Subcutaneous abdominal adipose tissue (tissue), 5 donors: ENCODE results near the gene NIPAL3.
"Not testable (repeated sequence)": the region's sequence is repeated elsewhere in the genome, so short reads cannot be mapped to it uniquely, and the experiment has no call there.

Experiments
- H3K27ac ChIP-seq: one replicate; pipeline ENCODE4 v1.7.0; 2013; ENCODE audit warnings: low read depth, mild to moderate bottlenecking, inconsistent platforms, low read length, moderate library complexity
- H3K27me3 ChIP-seq, 5 donors: one replicate each; pipeline ENCODE4 v1.7.0; 2013; ENCODE audit warnings: low read length in 5 of 5, inconsistent platforms in 1 of 5; ENCODE audit not compliant: control insufficient read depth in 5 of 5, insufficient read depth in 4 of 5
- H3K36me3 ChIP-seq, 5 donors: one replicate each; pipeline ENCODE4 v1.7.0; 2013; ENCODE audit warnings: low read length in 5 of 5; ENCODE audit not compliant: control insufficient read depth in 5 of 5, insufficient read depth in 5 of 5
- H3K4me1 ChIP-seq, 5 donors: one replicate each; pipeline ENCODE4 v1.7.0; 2013; ENCODE audit warnings: low read length in 5 of 5, mild to moderate bottlenecking in 3 of 5, moderate library complexity in 1 of 5; ENCODE audit not compliant: control insufficient read depth in 5 of 5, insufficient read depth in 5 of 5
- H3K4me3 ChIP-seq, 5 donors: one replicate each; pipeline ENCODE4 v1.7.0; 2013; ENCODE audit warnings: low read length in 5 of 5, low read depth in 1 of 5
- H3K9ac ChIP-seq, 5 donors: one replicate each; pipeline ENCODE4 v1.7.0; 2013; ENCODE audit warnings: low read length in 5 of 5, mild to moderate bottlenecking in 4 of 5, moderate library complexity in 3 of 5
- H3K9me3 ChIP-seq, 5 donors: one replicate each; pipeline ENCODE4 v1.7.0; 2013; ENCODE audit warnings: low read length in 5 of 5; ENCODE audit not compliant: control insufficient read depth in 5 of 5
- donor health status: healthy.
- donor health status: healthy.
- donor health status: healthy.
- donor health status: healthy.
- donor health status: healthy.

Gene NIPAL3

GRCh38 chr1:24481843-24482610, 66.4 kb downstream of the NIPAL3 start:
- H3K4me1 ChIP-seq, result no peaks in the 10 kb centered on the region
- no peak overlapping the region for H3K4me3 ChIP-seq
- no peaks in the 10 kb centered on the region for H3K9me3 ChIP-seq
- no peaks in the 10 kb centered on the region for H3K36me3 ChIP-seq
- H3K9ac ChIP-seq, result no peak overlapping the region
- H3K27ac ChIP-seq, result no peak overlapping the region
- H3K27me3 ChIP-seq, result no peaks in the 10 kb centered on the region

DNA sequence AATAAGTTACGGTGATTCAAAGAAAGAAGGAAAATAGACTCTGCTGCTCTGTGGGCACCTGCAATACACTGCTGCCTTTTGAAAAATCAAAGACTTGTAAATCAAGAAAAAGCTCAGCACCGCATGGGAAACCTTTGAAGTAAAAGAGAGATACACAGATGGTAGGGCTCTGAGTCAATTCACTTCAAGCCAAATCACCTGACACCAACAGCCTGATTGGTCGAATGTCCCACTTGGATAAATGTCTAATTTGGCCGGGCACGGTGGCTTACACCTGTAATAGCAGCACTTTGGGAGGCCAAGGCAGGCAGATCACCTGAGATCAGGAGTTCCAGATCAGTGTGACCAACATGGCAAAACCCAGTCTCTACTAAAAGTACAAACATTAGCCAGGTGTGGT, 67.8 kb downstream of the NIPAL3 start:
- Histone ChIP-seq H3K4me1 (no peaks in the 10 kb centered on the region), H3K4me3 (no peak overlapping the region), H3K36me3 (no peaks in the 10 kb centered on the region), H3K27ac (no peak overlapping the region), H3K9ac (no peak overlapping the region), H3K9me3 (no peaks in the 10 kb centered on the region), H3K27me3 (no peaks in the 10 kb centered on the region)

- Histone ChIP-seq H3K27me3 (no peaks in the 10 kb centered on the region), H3K9me3 (no peaks in the 10 kb centered on the region), H3K36me3 (no peaks in the 10 kb centered on the region), H3K4me1 (no peaks in the 10 kb centered on the region), H3K9ac (no peak overlapping the region), H3K27ac (no peak overlapping the region), H3K4me3 (no peak overlapping the region)
Measured at GRCh38 chr1:24484199-24484598, 68.6 kb downstream of the NIPAL3 start.

GRCh38 chr1:24486331-24487065, 70.9 kb downstream of the NIPAL3 start:
- Histone ChIP-seq H3K4me3 (no peak overlapping the region), H3K9ac (no peak overlapping the region), H3K9me3 (peaks cover 0 to 5% (median 0%) of the 10 kb centered on the region in 5 donors), H3K27ac (no peak overlapping the region), H3K27me3 (peaks cover 0 to 8% (median 2%) of the 10 kb centered on the region in 5 donors), H3K36me3 (no peaks in the 10 kb centered on the region), H3K4me1 (no peaks in the 10 kb centered on the region)

- H3K27ac ChIP-seq, result no peak overlapping the region
- H3K27me3 ChIP-seq, result peaks cover 0 to 8% (median 2%) of the 10 kb centered on the region in 5 donors
- no peak overlapping the region for H3K4me3 ChIP-seq
- H3K9ac ChIP-seq, result no peak overlapping the region
- H3K36me3 ChIP-seq, result no peaks in the 10 kb centered on the region
- no peaks in the 10 kb centered on the region for H3K4me1 ChIP-seq
- peaks cover 0 to 5% (median 0%) of the 10 kb centered on the region in 5 donors for H3K9me3 ChIP-seq
Measured at GRCh38 chr1:24487455-24487854, 71.9 kb downstream of the NIPAL3 start.

- not testable (repeated sequence) for H3K36me3 ChIP-seq
Measured at GRCh38 chr1:24488159-24488558, 72.6 kb downstream of the NIPAL3 start.

GRCh38 chr1:24489674-24490073, 74.1 kb downstream of the NIPAL3 start:
- Histone ChIP-seq H3K27ac (no peak overlapping the region), H3K9ac (no peak overlapping the region), H3K9me3 (peaks cover 0 to 5% (median 0%) of the 10 kb centered on the region in 5 donors), H3K4me3 (no peak overlapping the region), H3K27me3 (peaks cover 0 to 9% (median 3%) of the 10 kb centered on the region in 5 donors), H3K4me1 (no peaks in the 10 kb centered on the region), H3K36me3 (no peaks in the 10 kb centered on the region)

More at GRCh38 chr1:24488159-24488558, 72.6 kb downstream of the NIPAL3 start:
- H3K9me3 ChIP-seq, H3K4me3 ChIP-seq, H3K9ac ChIP-seq, H3K27ac ChIP-seq, H3K4me1 ChIP-seq, H3K27me3 ChIP-seq: not testable (repeated sequence)

- Histone ChIP-seq H3K27me3 (peaks cover 0 to 9% (median 3%) of the 10 kb centered on the region in 5 donors), H3K4me3 (no peak overlapping the region), H3K9ac (no peak overlapping the region), H3K4me1 (no peaks in the 10 kb centered on the region), H3K36me3 (no peaks in the 10 kb centered on the region), H3K27ac (no peak overlapping the region), H3K9me3 (peaks cover 0 to 5% (median 0%) of the 10 kb centered on the region in 5 donors)
Measured at GRCh38 chr1:24490101-24490781, 74.6 kb downstream of the NIPAL3 start.

GRCh38 chr1:24491577-24492360, 76.2 kb downstream of the NIPAL3 start:
- H3K36me3 ChIP-seq, result no peaks in the 10 kb centered on the region
- H3K9ac ChIP-seq, result no peak overlapping the region
- H3K4me3 ChIP-seq, result no peak overlapping the region
- peaks cover 0 to 12% (median 5%) of the 10 kb centered on the region in 5 donors for H3K27me3 ChIP-seq
- H3K27ac ChIP-seq, result no peak overlapping the region
- no peaks in the 10 kb centered on the region for H3K4me1 ChIP-seq
- peaks cover 0 to 8% (median 0%) of the 10 kb centered on the region in 5 donors for H3K9me3 ChIP-seq
